ENCODE data around the gene PRR30.

DNA sequence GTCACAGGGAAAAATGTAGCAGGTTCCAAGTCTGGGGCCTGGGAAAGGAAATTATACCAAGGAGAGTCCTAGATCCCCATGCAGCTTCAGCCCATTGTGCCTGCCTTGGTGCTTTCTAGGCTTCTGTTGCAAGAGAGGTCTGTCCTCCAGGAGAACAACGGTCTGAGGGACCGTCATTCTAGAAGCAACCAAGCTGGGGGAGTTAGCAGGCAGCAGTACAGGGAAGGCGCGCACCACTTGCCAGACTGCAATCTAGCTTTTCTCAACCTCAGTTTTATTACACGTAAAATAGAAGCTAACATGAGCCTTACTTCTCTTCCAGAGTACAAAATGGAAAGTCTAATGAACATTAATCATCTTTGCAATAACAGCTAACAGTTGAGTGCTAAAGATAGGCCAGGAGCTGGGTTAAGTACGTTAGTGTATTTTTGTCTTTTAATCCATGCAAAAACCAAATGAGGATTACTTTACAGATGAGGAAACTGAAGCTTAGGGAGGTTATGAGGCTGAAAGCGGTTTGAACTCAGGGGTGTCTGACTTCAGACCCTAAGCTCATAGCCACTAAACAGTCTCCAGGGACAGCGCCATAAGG is 11.5 kb upstream of the PRR30 start:
- TF ChIP-seq GABPA (IDR thresholded peaks at IDR 0.05; ENCODE audit: low read depth): no peak
- TF ChIP-seq, protein P1, sequence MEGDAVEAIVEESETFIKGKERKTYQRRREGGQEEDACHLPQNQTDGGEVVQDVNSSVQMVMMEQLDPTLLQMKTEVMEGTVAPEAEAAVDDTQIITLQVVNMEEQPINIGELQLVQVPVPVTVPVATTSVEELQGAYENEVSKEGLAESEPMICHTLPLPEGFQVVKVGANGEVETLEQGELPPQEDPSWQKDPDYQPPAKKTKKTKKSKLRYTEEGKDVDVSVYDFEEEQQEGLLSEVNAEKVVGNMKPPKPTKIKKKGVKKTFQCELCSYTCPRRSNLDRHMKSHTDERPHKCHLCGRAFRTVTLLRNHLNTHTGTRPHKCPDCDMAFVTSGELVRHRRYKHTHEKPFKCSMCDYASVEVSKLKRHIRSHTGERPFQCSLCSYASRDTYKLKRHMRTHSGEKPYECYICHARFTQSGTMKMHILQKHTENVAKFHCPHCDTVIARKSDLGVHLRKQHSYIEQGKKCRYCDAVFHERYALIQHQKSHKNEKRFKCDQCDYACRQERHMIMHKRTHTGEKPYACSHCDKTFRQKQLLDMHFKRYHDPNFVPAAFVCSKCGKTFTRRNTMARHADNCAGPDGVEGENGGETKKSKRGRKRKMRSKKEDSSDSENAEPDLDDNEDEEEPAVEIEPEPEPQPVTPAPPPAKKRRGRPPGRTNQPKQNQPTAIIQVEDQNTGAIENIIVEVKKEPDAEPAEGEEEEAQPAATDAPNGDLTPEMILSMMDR (IDR thresholded peaks at IDR 0.05; ENCODE audit: insufficient read depth, low read length): no peak
- no peak for TF ChIP-seq SPI1 (IDR thresholded peaks at IDR 0.05; ENCODE audit: borderline replicate concordance, low read depth)
- TF ChIP-seq, protein P2, sequence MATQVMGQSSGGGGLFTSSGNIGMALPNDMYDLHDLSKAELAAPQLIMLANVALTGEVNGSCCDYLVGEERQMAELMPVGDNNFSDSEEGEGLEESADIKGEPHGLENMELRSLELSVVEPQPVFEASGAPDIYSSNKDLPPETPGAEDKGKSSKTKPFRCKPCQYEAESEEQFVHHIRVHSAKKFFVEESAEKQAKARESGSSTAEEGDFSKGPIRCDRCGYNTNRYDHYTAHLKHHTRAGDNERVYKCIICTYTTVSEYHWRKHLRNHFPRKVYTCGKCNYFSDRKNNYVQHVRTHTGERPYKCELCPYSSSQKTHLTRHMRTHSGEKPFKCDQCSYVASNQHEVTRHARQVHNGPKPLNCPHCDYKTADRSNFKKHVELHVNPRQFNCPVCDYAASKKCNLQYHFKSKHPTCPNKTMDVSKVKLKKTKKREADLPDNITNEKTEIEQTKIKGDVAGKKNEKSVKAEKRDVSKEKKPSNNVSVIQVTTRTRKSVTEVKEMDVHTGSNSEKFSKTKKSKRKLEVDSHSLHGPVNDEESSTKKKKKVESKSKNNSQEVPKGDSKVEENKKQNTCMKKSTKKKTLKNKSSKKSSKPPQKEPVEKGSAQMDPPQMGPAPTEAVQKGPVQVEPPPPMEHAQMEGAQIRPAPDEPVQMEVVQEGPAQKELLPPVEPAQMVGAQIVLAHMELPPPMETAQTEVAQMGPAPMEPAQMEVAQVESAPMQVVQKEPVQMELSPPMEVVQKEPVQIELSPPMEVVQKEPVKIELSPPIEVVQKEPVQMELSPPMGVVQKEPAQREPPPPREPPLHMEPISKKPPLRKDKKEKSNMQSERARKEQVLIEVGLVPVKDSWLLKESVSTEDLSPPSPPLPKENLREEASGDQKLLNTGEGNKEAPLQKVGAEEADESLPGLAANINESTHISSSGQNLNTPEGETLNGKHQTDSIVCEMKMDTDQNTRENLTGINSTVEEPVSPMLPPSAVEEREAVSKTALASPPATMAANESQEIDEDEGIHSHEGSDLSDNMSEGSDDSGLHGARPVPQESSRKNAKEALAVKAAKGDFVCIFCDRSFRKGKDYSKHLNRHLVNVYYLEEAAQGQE (IDR thresholded peaks at IDR 0.05; ENCODE audit: insufficient replicate concordance, low read depth): no peak
- no peak for TF ChIP-seq POLR2AphosphoS5 (IDR thresholded peaks at IDR 0.05; ENCODE audit: low read depth)

Measured in HL-60 (cell line).